GDM1 (cell line): ENCODE results near the gene HNRNPAB.
"Not testable (repeated sequence)": the region's sequence is repeated elsewhere in the genome, so short reads cannot be mapped to it uniquely, and the experiment has no call there.

Experiments
- DNase-seq: peaks from one replicate; lab custom pipeline; 2025; lab: John Stamatoyannopoulos, UW

HNRNPAB gene

DNA sequence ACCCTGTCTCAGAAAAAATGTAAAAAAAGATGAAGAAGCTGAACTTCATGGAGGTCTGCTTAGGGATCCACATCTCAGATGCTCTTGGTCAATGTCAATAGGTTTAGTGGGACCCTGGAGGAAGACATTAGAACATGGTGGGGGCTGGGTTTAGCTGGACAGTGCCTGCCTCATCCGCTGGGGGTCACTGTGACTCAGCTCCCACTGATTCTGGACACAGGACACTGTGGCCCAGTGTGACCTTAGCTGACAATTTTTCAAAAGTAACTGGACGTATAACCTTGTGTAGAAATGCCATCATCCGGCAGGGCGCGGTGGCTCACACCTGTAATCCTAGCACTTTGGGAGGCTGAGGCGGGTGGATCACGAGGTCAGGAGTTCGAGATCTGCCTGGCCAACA, 7.3 kb upstream of the HNRNPAB start:
- DNase-seq = no peak

DNA sequence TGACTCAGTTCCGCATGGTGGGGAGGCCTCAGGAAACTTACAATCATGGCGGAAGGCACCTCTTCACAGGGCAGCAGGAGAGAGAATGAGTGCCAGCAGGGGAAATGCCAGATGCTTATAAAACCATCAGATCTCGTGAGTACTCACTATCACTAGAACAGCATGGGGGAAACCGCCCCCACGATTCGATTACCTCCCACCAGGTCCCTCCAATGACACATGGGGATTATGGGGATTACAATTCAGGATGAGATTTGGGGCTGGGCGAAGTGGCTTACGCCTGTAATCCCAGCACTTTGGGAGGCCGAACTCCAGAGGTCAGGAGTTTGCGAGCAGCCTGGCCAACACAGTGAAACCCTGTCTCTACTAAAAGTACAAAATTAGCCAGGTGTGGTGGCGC, 6.2 kb upstream of the HNRNPAB start:
- not testable (repeated sequence) for DNase-seq

DNA sequence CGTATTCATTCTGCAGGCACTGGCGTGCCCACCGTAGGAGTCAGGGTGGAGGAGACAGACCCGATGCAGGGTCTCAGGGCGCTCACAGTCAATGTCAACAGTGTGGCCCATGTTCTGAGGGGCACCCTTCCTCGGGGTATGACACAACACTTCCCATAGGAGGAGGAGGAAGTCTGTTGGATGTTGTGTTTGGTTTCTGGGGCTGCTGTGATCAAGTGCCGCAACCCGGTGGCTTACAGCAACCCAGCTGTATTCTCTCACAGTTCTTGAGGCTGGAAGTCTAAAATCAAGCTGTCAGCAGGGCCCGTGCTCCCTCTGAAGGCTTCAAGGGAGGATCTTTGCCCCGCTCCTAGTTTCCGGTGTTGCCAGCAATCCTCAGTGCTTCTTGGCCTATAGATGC, 5.6 kb upstream of the HNRNPAB start:
- DNase-seq = no peak

DNA sequence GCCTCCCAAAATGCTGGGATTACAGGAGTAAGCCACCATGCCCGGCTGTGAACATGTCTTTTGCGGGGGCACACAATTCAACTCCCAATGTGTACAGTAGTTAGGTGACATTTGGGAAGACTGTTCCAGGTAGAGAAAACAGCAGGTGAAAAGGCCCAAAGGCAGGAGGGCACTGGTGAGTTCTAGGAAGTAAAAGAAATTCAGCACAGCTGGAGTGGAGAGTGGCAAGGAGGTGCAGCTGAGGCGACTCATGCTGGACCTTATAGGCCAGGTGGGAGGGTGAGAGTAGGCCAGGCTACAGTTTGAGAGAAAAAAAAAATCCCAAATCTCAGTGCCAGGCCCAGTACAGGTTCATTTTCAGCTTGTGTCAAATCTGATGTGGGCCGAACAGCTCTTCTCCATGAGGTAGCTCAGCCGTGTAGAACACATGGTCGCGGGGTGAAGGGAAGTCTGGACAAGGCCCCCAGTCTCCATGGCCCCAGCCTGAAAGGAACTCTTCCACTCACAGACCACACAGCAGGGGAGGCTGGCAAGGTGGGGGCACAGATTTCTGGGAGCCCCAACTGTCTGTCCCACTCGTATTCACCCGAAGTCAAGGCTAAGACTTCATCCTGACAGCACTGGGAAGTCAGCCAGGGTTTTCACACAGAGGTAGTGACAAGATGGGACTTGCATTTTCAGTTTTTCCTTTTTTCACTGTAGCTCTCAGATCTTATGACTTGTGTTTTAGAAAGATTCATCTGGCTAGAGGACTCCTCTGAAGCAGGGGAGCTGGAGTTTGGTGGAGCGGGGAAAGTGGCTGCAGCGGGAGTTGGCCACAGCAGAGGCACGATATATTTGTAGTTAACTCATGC, 4.5 kb upstream of the HNRNPAB start:
- DNase-seq = no peak

DNA sequence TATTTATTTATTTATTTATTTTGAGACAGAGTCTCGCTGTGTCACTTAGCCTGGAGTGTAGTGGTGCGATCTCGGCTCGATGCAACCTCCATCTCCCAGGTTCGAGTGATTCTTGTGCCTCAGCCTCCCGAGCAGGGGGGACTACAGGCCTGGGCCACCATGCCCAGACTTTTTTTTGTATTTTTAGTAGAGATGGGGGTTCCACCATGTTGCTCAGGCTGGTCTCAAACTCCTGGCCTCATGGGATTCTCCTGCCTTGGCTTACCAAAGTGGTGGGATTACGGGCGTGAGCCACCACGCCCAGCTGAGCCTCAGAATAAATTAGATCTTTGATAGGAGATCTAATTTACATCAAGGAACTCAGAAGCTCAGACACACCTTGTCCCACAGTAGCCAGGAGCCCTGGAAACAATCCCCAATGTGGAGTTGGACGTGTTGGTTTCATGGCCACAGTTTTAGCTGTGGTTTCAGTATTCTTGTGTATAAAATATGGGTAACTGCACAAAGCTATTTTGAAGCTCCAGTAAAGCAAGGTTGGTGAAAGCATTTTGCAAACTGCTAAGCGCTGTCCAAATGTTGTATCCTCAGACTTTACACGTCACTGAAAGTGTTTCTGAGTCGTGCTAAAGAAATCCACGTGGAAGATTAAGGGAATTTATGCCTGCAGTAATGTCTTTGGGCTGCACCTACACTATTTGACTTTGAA, 3.0 kb upstream of the HNRNPAB start:
- DNase-seq = no peak

DNA sequence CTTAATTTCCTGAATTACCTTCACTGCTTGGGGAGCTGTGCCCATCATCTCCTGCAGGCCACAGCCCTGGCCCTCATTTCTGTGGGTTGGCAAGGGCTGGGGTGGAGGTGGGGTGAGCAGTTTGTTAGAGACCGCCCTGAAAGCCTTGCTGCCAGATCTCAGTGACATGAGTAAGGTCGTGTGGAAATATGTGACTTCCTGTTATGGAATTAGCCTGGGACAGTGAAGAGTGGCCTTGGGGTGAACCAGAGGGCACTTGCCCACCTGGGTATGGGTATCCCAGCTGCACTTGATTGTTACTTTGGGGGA, 2.5 kb upstream of the HNRNPAB start:
- no peak for DNase-seq

DNA sequence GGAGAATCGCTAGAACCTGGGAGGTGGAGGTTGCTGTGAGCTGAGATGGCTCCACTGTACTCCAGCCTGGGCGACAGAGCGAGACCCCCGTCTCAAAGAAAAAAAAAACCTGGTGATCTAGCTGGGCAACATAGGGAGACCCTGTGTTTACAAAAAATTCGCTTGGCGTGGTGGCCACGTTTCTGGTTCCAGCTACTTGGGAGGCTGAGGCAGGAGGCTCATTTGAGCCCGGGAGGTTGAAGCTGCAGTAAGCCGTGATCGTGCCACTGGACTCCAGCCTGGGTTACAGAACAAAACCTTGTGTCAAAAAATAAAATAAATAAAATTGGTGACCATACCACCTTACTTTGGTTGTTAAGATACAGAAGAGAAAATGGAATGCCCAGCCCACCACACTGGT, 1.8 kb upstream of the HNRNPAB start:
- DNase-seq = no peak

DNA sequence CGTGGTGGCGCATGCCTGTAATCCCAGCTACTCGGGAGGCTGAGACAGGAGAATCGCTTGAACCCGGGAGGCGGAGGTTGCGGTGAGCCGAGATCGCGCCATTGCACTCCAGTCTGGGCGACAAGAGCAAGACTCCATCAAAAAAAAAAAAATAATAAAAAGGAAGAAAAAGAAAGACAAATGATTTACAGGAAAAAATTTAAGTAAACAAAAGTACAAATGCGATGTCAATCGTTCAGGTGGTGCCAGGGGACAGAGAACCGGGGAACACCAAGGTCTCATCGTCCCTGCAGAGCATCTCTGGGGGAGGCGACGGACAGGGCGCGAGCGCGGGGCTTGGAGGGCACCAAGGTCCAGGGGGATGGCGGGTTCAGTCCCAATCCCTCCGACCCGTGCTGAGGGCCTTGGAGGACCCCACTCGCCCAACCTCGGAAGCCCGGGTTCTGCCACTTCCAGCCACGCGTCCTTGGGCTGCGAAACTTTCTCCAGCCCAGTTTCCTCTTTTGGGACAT, 607 bp upstream of the HNRNPAB start:
- no peak for DNase-seq

DNA sequence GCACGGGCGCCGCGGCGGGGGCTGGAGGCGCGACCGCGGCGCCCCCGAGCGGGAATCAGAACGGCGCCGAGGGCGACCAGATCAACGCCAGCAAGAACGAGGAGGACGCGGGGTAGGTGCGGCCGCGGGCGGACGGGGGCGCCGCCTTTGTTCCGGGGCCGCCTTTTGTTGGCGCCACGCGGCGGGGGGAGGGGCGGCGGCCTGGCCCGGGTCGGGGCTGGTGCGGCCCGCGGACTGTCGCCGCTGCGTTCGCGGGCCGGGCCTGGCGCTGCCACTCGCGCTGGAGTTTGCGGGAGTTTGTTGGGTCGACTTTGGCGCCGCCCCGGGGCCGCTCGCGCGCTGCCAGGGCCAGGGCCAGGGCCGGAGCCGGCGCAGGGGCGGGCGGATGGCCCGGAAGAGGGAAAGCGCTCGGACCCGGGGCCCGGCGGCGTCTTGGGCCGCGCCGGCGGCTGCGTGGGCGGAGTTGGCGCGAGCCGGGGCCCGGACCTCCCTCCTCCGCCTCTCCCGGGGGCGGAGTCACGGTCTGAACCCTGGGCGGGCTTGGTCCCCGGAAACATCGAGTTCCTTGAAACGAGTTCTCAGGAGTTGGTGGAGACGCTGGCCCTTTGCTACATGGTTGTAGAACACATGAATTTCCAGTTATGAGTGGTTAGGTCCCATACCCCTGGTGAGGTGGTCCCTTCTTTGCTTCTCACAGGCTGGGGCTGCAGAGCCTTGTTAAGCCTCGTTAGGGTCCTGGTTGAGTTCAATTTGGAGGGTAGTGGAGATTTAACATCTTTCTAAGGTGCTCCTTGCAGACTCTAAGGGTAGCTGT, 809 bp downstream of the HNRNPAB start:
- DNase-seq = peak; percentile 32

DNA sequence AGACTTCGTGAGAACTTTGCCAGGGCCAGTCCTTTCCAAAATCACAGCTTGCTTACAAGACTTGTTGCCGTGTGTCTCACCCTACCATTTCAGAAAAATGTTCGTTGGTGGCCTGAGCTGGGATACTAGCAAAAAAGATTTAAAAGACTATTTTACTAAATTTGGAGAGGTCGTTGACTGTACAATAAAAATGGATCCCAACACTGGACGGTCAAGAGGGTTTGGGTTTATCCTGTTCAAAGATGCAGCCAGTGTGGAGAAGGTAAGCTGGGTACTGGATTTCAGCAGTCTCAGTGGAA, 1.4 kb downstream of the HNRNPAB start:
- DNase-seq = no peak

DNA sequence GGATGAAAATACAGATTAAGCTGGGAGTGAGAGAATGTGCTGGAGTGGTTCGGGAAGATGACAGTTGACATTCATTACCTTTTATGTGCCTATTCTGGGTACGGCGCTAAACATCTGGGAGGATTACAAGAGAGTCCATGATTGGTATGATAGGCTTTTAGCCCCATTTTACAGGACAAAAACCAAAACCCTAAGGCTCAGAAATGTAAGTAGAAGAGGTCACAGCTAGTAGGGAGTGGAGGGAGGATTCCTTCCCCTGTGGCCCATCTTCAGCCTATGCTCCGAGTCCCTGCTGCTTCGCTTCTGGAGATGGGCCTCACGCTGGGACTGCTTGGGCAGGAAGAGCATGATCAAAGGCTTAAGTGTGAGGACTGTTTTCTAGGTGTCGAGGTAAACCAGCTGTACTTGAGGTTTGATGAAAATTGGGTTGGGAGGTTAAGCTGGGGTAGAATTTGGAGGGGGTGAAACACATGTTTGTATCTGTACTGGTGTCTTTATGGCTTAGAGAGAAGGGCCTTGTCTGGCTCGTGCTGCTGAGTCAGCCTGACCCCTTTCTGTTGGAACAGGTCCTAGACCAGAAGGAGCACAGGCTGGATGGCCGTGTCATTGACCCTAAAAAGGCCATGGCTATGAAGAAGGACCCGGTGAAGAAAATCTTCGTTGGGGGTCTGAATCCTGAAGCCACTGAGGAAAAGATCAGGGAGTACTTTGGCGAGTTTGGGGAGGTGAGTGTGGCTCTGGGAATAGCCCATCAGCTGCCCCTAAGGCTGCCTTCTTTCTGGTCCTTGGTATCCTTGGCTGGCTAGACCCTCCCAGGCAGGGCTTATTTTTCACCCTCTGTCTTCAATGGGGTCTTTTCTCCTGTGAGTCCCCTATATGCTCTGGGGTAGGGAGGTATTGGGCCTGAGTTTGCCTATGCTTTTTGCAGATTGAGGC, 2.1 kb downstream of the HNRNPAB start:
- no peak for DNase-seq

DNA sequence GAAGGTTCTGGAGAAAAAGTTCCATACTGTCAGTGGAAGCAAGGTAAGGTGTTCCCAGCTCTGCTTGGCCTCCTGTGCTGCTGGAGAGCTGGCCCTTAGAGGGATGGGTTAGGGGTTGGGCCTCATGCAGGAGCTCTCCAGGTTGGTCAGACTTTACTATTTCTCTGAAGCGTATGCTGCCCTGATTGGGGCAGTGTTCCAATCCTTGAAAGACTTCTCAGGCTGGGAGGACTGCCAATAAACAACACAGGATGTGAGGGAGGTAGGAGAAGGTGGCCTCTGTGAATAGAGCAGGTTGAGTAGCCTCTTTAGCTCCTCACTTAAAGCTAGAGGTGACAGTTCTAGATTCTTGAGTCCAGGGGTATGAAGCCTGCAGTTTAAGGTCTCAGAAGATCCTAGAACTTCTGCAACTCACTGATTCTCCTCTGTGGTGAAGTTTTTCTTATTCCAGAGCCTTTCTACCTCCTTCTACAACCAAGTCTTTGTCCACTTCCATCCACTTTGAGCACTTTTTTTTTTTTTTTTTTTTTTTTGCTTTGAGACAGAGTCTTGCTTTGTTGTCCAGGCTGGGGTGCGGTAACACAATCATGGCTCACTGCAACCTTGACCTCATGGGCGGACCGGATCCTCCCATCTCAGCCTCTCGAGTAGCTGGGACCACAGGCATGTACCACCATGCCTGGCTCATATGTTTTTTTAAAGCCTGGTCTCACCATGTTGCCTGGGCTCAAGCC, 3.0 kb downstream of the HNRNPAB start:
- no peak for DNase-seq

DNA sequence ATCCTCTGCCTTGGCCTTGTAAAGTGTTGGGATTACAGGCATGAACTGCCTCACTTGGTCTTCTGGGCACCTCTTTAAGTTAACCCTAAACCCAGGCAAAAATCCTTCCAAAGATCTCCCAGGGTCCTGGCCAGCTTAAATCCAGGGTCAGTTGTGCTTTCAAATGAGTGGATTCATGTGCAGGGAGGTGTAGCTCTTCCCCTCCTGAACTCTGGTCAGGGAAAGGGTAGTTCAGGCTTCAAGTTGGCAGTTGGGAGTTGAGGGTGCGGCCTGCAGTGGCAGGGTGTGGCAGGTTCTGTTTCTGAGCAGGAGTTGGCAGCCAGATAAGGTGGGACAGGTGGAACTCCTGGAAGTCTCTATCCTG, 3.6 kb downstream of the HNRNPAB start:
- no peak for DNase-seq

DNA sequence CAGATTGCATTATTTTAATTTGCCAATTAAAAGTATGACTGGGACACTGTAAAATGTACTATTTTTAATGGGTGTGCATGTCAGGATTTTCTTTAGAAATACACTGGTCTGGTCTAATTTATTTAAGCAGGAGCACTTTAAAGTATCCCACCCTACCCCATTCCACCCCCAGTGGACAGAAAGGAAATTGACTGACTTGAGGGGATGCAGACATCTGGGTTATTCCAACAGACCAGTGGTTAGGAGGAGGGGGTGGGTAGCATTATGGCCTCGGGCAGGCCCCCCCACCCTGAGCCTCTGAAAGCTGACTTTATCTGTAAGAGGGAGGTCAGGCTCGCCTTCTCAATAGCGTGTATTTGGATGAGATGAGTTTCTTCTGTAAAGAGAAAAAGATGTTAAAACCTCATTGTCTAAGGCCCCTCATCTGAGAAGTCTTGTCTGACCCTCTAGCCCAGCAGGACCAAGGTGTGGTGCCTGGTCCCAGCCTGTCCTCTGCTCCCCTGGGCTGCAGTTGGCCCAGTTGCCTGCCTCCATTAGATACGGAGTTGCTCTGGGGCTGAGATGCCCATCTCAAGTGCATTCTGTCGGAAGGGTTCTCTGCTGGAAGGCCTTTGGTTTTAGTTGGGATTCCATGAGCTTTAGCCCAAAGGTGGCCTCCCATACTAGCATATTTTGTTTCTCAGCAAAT, 4.4 kb downstream of the HNRNPAB start:
- no peak for DNase-seq

DNA sequence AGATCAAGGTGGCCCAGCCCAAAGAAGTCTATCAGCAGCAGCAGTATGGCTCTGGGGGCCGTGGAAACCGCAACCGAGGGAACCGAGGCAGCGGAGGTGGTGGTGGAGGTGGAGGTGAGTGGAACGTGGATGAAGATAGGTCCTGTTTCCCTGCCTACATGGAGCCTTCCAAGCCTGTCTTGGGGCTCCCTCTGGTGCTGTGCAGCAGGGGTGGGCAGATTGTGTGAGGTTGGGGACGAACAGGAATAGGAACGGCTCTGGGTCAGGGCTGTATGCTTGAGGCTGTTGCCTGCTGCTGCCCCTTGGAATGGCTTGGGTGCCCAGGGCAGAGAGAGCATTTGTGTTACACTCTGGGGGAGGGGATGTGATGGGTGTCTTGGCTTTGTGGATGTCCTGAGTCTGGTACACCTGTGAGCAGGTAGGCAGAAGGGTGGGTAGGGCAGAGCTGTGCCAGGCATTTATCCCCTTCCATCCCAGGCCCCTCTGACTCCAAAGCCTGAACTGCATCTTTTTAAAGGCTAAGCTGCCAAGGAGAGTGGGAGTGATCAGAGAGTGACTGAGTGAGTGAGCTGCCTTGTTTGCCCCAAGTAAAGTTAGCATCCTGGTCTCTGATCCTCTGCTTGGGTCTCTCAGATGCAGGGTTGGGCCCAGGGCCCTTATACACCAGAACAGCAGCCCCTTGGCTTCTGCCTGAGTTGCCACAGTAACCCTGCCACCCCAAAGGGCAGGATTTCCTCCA, 5.2 kb downstream of the HNRNPAB start:
- DNase-seq = no peak

DNA sequence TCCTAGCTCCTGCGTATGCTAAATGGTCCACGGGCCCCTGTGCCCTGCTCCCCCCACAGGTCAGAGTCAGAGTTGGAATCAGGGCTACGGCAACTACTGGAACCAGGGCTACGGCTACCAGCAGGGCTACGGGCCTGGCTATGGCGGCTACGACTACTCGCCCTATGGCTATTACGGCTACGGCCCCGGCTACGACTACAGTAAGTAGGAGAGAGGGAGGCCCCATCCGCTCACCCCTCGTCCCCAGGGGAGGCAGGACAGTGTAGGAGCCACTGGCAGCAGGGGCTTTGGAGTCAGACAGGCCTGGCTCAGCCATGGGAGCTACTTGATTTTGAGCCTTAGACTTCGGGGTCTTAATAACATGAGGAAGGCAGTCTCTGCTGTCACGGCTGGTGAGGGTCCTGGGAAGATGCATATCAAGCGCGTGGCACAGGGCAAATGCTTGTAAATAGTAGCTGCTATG, 5.8 kb downstream of the HNRNPAB start:
- DNase-seq = no peak

DNA sequence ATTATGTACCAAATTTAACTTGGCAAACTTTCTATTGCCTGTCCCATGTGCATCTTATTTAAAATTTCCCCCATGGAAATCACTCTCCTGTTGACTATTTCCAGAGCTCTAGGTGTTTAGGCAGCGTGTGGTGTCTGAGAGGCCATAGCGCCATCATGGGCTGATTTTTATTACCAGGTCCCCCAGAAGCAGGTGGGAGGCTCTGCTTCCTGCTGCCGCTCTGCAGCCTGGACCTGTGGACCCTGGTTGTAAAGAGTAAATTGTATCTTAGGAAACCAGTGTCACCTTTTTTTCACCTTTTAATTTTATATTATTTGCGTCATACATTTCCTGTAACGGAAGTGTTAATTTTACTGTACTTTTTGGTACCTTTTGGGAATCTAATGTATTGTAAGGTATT, 6.4 kb downstream of the HNRNPAB start:
- DNase-seq = no peak

DNA sequence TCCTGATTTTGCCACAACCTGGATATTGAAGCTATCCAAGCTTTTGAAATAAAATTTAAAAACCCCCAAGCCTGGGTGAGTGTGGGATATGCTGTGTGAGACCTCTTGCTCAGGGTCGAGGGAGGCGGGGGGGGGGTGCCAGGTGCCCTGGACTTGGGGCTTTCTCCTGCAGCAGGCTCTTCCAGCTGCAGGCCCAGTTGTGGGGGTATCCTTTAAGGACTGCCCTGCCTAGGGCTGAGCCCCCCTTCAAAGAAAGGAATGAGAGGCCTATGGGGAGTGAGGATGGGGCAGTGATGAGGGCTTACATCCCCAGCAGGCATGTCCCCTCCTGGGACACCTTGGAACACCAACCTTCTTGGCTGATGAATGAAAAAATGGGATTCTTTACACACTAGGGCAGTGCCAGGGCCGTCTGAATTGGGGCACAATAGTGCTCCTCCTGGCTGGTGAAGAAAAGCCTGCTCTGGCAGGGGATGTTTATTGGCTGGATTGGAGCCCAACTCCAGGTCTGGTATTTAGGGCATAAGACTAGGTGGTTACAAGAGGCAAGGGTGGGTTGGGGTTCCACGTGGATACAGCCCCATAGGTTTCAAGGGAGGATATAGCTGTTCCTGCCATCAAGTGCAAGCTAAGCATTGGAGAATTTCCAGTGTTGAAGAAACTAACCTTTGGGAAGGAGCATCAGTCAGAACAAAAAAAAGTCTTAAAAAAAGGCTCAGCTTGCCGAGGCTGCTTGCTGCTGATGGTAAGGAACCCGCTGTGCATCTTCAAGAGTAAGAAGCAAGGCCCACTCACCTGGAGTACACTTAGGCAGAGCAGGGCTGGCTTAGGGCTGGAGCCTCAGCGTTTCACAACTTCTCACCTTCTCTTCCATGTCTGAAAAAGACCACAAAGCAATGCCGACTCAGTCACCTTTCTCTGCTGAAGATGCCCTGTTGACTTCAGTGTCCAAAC, 7.0 kb downstream of the HNRNPAB start:
- DNase-seq = no peak
